HCT116 (cell line): Measurements from ENCODE around the gene ZNF71.

ENCODE experiments used
- EZH2 ChIP-seq: fragments of 200-600 bp; sonication (generic); IDR thresholded peaks from 2 replicates; pipeline ENCODE4 v1.6.1; 2017; ENCODE audit warnings: antibody characterized with exemption, mixed run types
- FOSL1 ChIP-seq: IDR thresholded peaks from 2 replicates; pipeline ENCODE4 v1.6.1; 2012; ENCODE audit warnings: low read depth
- POLR2A ChIP-seq: IDR thresholded peaks from 2 replicates; pipeline ENCODE4 v1.7.0; 2011; ENCODE audit warnings: borderline replicate concordance; ENCODE audit not compliant: insufficient read depth, insufficient read length; ENCODE audit errors: extremely low read depth
- POLR2AphosphoS5 ChIP-seq: IDR thresholded peaks from 2 replicates; pipeline ENCODE4 v1.6.1; 2011; ENCODE audit warnings: mild to moderate bottlenecking, low read depth, low read length, moderate library complexity
- RAD21 ChIP-seq: IDR thresholded peaks from 2 replicates; pipeline ENCODE4 v1.6.1; 2012; ENCODE audit warnings: low read depth, mild to moderate bottlenecking
- SRF ChIP-seq: IDR thresholded peaks from 2 replicates; pipeline ENCODE4 v1.6.1; 2012; ENCODE audit warnings: low read depth
- TCF7L2 ChIP-seq: IDR thresholded peaks from 2 replicates; pipeline ENCODE4 v1.7.0; 2011; ENCODE audit warnings: borderline replicate concordance, inconsistent platforms; ENCODE audit not compliant: insufficient read depth, insufficient read length; ENCODE audit errors: extremely low read depth
- ZNF274 ChIP-seq: fragments of 200-500 bp; sonication (Bioruptor generic); IDR thresholded peaks from 2 replicates; pipeline ENCODE4 v1.6.1; 2014; ENCODE audit warnings: mild to moderate bottlenecking, low read depth, low read length, inconsistent platforms
- TF ChIP-seq, protein P1 (sequence below), 3 experiments: fragments of 200-600 bp in 1 of 3; sonication (generic) in 1 of 3; IDR thresholded peaks in 2 of 3; conservative IDR thresholded peaks in 1 of 3; 2 replicates each; pipeline ENCODE4 v1.5.1; 2012 to 2017; ENCODE audit warnings: low read depth in 2 of 3, low read length in 2 of 3, antibody characterized with exemption in 1 of 3, borderline replicate concordance in 1 of 3, control low read depth in 1 of 3, mild to moderate bottlenecking in 1 of 3, mixed read lengths in 1 of 3, mixed run types in 1 of 3, moderate library complexity in 1 of 3; ENCODE audit not compliant: insufficient read depth in 1 of 3
- TF ChIP-seq, protein P2 (sequence below): IDR thresholded peaks from 2 replicates; pipeline ENCODE4 v1.6.1; 2012
- TF ChIP-seq, protein P3 (sequence below): IDR thresholded peaks from 2 replicates; pipeline ENCODE4 v1.6.1; 2012

DNA sequence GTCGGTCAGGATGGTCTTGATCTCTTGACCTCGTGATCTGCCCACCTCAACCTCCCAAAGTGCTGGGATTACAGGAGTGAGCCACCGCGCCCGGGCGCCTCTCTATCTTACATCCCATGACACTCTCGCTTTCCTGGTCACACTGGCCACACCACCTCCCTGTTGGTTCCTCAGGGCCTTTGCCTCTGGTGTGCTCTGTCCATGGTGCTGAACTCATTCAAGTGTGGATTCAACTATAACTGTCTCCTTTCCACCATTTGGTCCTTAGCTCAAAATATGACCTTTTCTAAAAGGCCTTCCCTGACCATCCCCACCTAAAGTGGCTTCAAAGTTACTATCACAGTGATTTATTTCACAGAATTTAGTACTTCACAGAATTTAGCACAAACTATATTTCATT is 44.1 kb downstream of the ZNF71 start:
- TF ChIP-seq EZH2 = no peak
- TF ChIP-seq, protein P1, sequence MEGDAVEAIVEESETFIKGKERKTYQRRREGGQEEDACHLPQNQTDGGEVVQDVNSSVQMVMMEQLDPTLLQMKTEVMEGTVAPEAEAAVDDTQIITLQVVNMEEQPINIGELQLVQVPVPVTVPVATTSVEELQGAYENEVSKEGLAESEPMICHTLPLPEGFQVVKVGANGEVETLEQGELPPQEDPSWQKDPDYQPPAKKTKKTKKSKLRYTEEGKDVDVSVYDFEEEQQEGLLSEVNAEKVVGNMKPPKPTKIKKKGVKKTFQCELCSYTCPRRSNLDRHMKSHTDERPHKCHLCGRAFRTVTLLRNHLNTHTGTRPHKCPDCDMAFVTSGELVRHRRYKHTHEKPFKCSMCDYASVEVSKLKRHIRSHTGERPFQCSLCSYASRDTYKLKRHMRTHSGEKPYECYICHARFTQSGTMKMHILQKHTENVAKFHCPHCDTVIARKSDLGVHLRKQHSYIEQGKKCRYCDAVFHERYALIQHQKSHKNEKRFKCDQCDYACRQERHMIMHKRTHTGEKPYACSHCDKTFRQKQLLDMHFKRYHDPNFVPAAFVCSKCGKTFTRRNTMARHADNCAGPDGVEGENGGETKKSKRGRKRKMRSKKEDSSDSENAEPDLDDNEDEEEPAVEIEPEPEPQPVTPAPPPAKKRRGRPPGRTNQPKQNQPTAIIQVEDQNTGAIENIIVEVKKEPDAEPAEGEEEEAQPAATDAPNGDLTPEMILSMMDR (IDR thresholded peaks at IDR 0.05 in 2 of 3, conservative IDR thresholded peaks at IDR 0.05 in 1 of 3; ENCODE audit: borderline replicate concordance in 1 of 3, insufficient read depth in 1 of 3, low read depth in 2 of 3, low read length in 2 of 3) = no peak
- TF ChIP-seq SRF = no peak
- TF ChIP-seq POLR2AphosphoS5 = no peak
- TF ChIP-seq ZNF274 = no peak
- no peak for TF ChIP-seq RAD21
- no peak for TF ChIP-seq POLR2A
- TF ChIP-seq, protein P2, sequence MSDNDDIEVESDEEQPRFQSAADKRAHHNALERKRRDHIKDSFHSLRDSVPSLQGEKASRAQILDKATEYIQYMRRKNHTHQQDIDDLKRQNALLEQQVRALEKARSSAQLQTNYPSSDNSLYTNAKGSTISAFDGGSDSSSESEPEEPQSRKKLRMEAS = no peak
- no peak for TF ChIP-seq FOSL1
- no peak for TF ChIP-seq TCF7L2
- TF ChIP-seq, protein P3, sequence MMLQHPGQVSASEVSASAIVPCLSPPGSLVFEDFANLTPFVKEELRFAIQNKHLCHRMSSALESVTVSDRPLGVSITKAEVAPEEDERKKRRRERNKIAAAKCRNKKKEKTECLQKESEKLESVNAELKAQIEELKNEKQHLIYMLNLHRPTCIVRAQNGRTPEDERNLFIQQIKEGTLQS = no peak
